ENCODE data around the gene SKOR1.

Gene SKOR1, protein sequence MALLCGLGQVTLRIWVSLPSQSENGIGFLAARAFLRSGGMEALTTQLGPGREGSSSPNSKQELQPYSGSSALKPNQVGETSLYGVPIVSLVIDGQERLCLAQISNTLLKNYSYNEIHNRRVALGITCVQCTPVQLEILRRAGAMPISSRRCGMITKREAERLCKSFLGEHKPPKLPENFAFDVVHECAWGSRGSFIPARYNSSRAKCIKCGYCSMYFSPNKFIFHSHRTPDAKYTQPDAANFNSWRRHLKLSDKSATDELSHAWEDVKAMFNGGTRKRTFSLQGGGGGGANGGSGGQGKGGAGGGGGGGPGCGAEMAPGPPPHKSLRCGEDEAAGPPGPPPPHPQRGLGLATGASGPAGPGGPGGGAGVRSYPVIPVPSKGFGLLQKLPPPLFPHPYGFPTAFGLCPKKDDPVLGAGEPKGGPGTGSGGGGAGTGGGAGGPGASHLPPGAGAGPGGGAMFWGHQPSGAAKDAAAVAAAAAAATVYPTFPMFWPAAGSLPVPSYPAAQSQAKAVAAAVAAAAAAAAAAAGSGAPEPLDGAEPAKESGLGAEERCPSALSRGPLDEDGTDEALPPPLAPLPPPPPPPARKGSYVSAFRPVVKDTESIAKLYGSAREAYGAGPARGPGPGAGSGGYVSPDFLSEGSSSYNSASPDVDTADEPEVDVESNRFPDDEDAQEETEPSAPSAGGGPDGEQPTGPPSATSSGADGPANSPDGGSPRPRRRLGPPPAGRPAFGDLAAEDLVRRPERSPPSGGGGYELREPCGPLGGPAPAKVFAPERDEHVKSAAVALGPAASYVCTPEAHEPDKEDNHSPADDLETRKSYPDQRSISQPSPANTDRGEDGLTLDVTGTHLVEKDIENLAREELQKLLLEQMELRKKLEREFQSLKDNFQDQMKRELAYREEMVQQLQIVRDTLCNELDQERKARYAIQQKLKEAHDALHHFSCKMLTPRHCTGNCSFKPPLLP

DNA sequence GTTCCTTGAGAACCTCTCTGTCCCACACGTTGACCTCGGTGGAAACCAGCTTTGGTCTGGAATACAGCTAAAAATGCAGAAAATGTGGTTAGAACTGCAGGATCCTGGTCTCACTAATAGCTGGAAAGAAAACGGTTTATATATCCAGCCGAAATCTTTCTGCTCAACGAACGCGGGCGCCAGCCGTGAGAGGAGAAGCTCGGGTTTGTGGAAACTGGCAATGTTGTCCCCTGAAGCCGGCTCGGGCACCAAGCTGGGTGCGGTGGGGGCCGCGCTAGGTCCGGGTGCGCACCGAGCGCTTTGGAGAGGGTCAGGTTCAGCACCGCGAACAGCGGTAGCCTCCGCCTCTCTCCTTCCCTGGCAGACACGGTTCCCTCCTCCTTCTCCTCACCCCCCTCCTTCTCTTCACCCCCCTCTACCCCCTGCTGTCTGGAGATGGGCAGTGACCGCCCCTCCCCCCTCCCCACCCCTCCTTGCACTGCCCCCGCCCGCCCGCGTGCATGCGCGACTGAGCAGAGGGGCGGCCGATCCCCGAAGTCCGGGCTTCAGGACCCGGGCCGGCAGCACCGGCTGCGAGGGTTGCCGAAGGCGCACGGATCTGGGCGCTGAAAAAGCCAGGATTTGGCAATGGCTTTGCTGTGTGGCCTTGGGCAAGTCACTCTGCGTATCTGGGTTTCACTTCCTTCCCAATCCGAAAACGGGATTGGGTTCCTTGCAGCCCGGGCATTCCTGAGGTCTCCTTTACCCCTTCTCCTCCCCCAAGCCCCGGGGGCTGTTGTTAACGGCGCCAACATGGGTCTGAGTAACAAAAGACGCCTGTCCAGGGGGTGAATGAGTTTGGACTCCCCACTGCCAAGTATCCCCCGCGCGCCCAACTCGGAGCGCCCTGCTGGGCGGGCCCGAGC lies at the start of gene SKOR1:
SKOR1 (plus strand) TSS at position 534 of the 905 bp plus-strand sequence; CDS start at position 628, 94 bp downstream.
- in situ Hi-C loops (cut with MboI; ENCODE audit: low sequenced_read_pairs), result no loop called here

DNA sequence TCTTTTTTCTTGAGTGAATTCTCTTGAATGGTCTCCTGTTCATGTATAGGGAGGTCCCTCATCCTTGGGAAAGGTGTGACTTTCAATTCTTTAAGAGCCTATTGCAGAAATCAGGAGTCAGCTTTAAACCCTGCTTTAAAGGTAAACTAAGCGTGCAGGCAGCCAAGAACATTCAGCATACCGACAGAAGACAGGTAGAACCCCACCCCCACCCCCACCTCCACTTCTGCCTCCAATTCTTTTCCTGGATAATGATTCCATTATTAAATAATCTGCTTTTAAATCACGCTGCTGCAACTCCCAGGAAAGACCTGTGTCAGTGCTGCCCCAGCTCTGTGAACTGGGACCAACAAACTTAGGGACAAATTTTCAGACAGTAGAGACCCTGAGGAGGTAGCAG lies 49.3 kb upstream of the SKOR1 start:
- in situ Hi-C loops (cut with MboI; ENCODE audit: low sequenced_read_pairs), result no loop called here

DNA sequence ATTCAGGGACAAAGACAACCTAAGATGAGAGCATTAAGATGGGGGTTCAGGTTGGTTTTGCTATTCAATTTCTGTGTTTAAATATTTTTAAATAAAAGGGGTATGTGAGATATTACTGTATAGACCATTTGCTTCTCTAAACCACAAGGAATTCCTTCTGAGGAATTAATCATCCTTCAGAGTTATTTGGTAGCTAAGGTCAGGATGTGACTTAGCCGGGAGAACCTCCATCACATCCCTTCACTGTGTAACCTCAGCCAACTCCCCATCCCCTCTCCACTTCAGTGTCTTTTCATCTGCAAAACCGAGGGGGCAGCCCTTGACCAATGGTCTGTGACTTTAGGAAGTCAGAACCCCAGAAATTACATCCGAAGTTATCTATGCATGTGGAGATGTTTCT lies 48.7 kb upstream of the SKOR1 start:
- in situ Hi-C loops (cut with MboI; ENCODE audit: low sequenced_read_pairs), result no loop called here

DNA sequence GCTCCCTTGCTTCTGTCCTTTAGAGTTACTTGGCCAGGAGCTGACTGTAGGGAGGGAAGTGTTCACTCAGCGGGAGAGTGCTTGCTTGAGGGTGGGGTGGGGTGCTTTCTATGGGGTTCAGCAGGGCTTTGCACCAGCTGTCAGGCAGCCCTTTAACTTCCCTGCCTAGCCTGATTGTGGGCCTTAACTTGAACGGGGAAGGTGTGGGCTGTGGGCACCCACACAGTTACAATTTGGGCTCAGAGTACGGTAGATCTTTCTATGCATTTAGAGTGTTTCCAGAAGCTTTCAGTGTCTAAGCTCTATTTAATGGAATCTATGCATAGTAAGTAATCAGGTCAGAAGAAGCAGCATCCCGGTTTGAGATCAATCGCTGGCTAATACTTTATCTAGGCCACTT lies 48.2 kb upstream of the SKOR1 start:
- in situ Hi-C loops (cut with MboI; ENCODE audit: low sequenced_read_pairs), result no loop called here

DNA sequence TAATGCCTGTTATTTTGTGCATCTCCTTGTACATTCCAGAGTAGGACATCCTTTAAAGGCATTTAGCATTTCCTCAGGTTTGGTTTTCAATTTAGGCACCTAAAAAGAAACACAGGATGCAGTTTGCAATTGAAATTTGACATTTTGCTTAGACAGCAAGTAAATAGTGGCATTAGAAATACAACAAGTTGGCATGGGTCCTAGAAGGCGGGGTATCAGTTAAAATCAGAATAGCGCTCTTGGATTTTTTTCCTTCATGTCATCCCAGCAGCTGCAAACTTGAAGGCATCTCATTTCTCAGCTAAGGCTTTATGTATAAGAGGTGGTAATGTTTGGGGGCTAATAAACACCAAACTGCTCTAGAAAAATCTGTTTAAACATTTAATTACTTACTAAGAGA lies 47.5 kb upstream of the SKOR1 start:
- in situ Hi-C loops (cut with MboI; ENCODE audit: low sequenced_read_pairs), result no loop called here

DNA sequence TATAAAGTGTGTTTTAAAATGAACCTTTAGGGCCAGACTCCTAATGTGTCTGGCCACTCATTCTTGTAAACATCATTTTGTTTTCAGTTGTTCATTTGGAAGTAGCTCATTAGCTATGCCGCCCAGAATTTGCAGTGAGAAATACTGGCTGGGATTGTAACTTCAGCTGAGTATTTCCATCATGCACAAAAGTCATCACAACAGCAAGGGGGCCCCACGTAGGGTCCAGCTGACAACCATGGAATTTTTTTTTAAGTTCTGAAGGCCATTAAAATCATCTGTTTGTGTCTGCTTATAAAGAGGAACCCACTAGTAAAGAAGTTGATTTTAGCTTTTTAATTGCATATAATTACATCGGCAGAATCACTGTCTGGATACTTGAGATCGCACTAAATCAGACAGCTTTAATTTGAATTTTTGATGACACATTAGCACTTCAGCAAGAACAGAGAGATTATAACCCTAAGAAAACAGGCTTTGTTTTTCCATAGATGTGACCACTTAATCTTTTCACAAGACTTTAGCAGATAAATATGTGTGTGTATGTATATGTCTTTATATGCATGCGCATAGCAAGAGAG lies 46.3 kb upstream of the SKOR1 start:
- in situ Hi-C loops (cut with MboI; ENCODE audit: low sequenced_read_pairs), result no loop called here

DNA sequence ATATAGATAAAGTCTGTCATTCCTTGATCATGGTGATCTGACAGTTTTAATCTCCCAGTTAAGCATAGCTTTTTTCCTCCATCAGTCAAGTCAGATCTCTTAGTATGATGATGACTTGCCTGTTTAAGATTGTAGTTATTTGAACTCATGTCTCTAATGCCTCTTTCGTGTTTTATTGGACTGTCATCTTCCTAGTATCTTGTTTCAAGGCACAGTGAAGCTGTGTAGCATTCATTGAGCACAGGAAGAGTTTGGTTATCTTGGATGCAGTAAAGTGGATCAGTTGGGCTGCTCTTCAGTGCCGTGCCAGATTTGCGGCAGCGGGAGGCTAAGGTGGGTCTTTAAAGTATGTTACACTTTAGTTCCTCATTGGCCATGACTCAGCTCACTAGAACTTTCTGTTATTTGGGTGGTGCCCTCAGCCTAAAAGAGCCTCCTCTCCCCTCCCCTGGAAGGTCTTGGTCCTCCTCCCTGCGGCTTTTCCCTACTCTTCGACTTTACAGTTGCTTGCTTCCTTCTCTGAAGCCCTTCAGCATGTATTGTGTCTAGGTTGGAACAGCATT lies 45.7 kb upstream of the SKOR1 start:
- in situ Hi-C loops (cut with MboI; ENCODE audit: low sequenced_read_pairs), result no loop called here

DNA sequence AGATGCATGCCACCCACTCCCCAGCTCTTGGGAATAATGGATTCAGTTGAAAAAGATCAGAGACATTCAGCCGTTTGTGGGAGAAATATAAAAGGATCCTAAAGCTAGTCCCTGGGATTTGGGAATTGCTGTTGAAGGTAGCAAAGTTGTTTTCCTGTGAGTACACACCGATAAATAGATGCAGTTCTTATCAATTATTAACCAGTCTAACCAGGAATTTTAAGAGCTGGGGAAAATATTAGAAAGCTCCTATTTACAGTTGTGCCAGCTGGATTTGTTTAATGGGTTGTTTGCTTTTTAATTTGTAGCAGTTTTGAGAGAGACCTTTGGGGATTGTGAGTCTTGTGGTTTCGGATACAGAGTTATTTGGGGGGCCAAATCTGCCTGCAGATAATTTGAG lies 44.2 kb upstream of the SKOR1 start:
- in situ Hi-C loops (cut with MboI; ENCODE audit: low sequenced_read_pairs), result no loop called here

DNA sequence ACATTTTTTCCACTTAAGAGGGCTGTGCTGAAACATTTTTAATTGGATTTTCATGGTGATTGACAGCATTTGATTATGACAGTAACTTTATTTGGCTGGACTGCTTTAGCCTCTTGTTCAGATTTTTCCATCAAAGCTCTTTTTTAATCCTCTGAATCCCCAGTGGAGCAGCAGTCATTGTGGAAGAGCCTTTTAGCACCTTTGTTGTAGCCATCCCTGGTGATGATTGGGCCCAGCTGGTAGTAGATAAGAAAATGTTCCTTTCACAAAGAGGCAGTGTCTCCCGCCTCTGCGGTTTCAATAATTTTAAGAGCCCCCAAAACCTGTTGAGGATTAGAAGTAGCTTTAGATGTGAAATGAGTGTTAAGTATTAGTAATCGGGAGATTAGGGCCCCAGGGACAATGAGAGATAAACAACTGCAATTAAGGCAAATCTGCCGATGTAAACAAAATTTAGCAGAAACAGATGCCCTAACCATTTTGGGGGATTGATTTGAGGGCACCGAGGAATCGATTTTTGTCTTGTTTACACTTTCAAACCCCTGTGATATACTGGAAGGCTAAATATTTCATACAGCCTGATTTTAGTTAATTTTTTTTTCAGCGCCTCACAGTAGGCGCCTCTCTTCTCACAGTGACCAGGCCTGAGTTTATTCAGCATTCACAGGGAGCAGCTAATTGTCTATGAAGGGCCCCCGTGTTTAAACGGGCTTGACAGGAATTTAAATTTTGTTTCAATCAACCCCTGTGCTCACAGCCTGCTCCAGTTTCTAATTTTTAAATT lies 43.2 kb upstream of the SKOR1 start:
- in situ Hi-C loops (cut with MboI; ENCODE audit: low sequenced_read_pairs), result no loop called here

DNA sequence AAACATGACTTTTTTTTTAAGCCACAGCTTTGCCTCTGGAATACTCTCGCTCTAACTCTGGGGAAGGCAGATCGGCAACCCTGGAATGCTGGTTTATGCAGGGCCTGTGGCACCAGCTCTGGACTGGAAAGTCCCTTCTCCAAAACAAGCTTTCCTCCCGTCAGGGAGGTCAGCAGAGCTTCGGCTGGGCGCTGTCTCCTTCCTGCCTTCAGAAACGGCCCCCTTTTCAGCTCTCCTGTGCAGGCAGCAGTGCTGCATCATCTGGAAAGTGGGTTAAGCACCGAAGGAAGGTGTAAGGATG lies 42.7 kb upstream of the SKOR1 start:
- in situ Hi-C loops (cut with MboI; ENCODE audit: low sequenced_read_pairs), result no loop called here

DNA sequence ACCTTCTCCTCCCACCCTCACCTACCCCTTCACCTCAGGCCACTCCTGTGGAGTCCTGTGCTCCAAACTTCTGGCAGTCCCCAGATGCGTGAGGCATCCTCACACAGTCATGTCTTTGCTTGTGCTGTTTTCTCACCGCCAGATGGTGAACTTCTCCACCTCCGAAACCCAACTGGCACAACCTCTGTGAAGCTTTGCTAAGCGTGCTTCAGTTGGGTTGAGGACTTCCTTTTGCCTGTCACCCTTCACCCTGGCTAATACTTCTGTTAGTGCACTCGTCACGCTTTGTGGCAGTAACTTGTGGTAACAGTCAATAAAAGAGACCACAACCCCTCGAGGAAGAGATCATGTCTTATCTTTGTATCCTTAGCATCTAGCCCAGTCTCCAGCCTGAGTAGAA lies 42.0 kb upstream of the SKOR1 start:
- in situ Hi-C loops (cut with MboI; ENCODE audit: low sequenced_read_pairs), result no loop called here

DNA sequence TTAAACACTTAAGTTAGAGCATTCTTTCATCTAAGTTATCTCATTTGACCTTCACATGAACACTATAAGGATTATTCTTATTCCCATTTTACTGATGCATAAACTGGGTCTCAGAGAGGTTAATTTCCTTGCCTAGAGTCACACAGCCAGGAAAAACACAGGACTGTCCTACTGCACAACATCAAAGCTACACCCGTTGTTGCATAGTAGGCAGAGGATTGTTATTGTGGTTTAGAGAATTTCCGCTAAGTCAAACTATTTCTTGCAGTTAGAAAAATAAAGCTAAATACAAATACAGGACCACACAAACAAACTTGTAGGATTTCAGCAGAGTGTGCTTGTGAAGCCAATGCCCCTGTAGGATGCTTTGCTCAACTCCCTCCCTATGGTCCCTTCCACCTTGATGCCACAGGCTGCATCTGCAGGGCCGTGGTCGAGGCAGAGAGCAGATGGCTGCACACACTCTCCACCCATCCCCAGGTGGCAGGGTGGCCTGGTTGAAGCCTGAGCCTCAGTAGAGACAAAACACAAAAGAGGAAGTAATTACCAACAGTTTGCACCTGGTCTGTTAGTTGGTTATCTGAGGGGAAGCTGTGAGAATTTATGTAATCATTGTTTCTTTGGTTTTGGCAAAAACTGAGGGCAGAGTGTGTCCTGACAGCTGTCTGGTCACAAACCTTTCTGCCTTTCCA lies 41.1 kb upstream of the SKOR1 start:
- in situ Hi-C loops (cut with MboI; ENCODE audit: low sequenced_read_pairs), result no loop called here

DNA sequence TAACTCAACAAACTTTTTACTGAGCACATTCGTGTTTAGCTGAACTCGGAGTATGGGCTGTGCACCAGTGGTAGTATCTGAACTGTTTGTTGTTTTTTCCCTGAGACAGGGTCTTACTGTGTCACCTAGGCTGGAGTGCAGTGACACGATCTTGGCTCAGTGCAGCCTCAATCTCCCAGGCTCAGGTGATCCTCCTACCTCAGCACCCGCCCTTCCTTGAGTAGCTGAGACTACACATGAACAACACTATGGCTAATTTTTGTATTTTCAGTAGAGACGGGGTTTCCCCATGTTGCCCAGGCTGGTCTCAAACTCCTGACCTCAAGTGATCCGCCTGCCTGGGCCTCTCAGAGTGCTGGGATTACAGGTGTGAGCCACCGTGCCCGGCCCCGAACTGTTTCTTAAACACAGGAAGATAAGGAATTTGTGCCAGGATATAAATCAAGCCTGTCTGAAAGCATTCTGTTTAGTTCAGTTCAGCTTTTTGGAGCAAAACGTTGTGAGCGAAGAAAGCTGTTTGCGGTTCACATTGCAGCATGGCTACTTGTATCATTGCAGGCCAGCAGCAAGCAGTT lies 40.4 kb upstream of the SKOR1 start:
- in situ Hi-C loops (cut with MboI; ENCODE audit: low sequenced_read_pairs), result no loop called here

DNA sequence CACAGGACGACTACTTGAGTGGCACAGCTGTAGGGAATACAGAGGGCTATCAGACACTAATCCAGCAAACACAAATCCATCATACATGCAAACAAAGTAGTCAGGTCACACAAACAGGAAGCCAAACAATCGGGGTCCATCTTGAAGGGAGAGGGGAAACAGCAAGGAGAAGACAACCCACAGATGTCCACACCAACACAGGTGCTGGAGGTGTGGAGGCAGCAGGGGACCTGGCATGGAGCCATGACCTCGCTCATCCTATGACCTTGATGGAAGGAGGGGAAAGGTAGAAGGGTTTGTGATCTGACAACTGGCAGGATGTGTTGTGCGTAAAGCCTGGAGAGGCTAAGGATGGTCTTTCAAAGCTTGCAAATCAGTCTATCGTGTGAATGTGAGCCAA lies 39.9 kb upstream of the SKOR1 start:
- in situ Hi-C loops (cut with MboI; ENCODE audit: low sequenced_read_pairs), result no loop called here

DNA sequence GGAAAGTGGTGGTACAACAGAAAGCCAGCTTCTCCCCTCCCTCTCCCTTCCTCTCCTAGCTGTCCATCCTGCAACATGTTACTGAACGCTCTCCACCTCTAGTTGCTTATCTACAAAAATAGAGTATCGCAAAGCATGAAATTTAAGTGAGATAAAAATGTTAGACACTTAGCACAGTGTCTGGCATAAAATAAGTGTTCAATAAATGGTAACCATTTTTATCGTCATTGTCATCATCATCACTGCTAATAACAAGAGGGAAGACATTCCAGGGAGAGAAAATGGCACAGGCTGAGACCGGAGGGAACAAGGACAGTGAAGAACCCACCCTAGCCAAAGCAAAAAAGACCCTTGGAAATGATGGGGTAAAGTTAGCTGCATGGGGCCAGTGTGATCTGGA lies 38.7 kb upstream of the SKOR1 start:
- in situ Hi-C loops (cut with MboI; ENCODE audit: low sequenced_read_pairs), result no loop called here

DNA sequence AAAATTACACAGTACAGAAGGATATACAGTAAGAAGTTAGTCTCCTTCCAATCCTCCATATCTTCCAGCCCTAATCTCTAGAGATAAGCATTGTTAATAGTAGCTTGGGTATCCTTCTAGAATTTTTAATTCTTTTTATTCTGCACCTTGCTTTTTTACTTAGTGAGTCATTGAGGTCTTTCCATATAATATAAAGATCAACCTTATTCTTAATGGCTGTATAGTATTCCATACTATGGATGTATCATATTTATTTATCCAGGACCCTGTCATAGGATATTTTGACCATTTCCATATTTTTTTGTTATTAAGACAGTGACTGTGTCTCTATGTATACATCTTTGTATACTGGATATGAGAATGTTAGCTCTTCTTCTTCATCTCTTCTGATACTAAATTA lies 36.3 kb upstream of the SKOR1 start:
- in situ Hi-C loops (cut with MboI; ENCODE audit: low sequenced_read_pairs), result no loop called here

DNA sequence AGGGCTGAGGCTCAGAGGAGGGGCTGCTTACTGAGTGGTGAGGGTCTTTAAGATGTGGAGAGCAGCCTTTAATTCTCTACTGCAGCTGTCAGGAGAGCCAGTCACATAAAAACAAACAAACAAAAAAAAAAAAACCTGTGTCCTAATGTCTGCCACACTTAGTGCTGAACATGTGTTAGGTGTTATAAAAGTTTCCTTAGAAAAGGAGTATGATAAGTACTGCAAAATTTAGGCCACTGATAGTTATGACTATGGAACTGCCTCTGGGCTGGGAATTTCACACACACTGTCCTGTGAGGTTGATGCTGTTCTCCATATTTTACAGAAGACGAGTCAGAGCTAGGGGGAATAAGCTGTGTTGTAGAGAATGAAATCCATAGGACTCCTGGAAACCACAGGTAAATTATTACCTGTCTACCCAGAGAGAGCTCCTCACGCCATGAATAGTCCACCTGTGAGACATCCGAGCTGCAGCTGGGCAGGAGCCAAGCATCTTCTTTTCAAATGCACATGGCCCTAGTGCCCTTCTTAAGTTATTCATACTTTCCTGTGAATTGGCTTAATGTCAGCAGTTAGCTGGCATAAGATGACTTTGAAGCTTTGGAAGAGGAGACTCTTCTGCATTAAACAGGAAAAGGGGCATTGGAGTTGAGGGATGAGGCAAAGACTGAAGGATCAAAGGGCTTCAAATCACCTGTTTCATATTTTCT lies 34.5 kb upstream of the SKOR1 start:
- in situ Hi-C loops (cut with MboI; ENCODE audit: low sequenced_read_pairs), result no loop called here
